Measurements from ENCODE around the gene KRT78.

Gene KRT78

DNA sequence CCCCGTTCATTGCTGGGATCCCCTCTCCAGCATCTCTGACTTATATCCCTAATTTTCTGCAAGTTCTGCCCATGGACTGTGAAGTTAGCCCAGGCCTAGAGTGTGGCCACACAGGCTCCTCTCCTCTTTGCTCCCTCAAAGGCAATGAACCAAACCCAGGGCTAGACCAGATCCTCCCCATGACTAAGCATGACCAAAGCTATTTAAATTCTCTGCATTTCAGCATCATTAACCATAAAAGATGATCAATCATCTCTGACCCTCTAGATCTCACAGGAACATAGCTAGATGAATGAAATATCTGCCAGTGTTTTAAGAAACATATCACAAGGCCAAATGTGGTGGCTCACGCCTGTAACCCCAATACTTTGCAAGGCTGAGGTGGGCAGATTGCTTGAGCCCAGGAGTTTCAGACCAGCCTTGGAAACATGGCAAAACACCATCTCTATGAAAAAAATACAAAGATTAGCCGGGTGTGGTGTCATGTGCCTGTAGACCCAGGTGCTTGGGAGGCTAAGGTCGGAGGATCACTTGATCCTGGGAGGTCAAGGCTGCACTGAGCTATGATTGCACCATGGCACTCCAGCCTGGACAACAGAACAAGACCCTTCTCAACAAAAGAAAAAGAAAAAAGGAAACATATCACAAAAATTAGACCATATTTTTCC lies 50.7 kb downstream of the KRT78 start:
- TF ChIP-seq GATA3 (IDR thresholded peaks at IDR 0.05; ENCODE audit: low read depth, low read length) = no peak
- no peak for TF ChIP-seq GATA2 (IDR thresholded peaks at IDR 0.05; ENCODE audit: low read depth, low read length)

DNA sequence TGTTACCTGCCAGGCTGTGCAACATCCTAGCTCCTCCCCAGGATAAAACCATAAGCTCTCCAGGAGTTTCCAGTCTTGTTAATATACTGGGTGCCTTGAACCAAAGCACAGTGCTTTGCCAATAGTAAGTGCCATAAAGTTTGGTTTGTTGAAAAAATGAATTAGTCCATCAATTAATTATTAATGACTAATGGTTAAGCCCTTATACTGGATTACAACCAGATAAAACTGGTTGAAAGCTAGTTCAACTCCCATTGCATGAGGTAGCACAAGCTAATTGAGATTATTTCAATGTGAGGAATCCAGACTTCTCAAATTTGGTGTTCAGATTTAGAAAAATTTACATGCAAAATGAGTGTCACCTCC lies 51.3 kb downstream of the KRT78 start:
- no peak for TF ChIP-seq GATA2 (IDR thresholded peaks at IDR 0.05; ENCODE audit: low read depth, low read length)
- TF ChIP-seq GATA3 (IDR thresholded peaks at IDR 0.05; ENCODE audit: low read depth, low read length) = no peak

DNA sequence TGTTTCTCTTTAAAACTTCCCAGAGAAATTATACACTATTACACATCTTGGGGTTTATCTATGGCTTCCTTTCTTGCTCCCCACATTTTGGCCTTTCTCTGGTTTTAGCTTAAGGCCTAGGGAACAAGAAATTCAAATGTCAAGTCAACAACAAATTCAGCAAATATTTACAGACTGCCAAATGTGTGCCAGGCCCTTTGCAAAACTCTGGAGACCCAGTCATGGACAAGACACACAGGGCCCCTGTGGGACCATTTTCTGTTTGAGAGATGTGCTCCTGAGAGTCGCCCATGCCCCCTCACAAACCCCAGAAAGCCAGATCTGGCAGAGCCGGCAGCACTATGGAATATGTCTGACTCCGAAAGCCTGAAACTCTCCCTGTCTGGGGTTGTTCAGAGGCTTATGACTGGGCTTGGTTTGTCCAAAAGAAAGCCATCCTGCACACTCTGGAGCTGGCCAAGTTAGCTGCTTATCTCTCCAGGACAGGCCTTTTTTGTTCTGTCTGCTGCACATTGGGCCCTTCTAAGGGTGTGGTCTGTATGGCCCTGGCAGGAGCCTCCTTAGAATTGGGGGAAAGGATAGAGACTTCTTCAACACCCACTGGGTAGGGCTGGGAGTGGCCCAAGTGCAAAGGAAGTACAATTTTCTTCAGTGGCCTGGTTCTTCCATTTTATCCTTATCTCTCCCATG lies 51.8 kb downstream of the KRT78 start:
- TF ChIP-seq GATA2 (IDR thresholded peaks at IDR 0.05; ENCODE audit: low read depth, low read length) (no peak), GATA3 (IDR thresholded peaks at IDR 0.05; ENCODE audit: low read depth, low read length) (no peak)

DNA sequence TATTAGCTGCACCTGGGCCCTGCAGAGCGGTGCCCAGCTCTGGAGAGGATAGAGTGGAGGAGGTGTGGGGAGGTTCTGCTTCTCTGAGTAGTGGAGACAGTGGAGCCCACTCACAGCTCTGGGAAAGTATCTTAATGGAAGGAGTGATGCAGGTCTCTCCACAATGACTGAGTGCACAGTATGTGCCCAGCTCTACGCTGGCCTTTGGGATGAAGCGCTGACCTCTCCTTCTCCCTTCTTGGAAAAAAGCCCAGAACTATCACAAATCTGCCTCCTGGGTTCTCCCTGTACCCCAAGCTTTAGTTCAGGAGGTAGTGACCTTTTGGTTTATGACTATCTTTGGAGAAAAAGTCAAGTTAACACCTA lies 52.4 kb downstream of the KRT78 start:
- TF ChIP-seq GATA2 (IDR thresholded peaks at IDR 0.05; ENCODE audit: low read depth, low read length) (no peak), GATA3 (IDR thresholded peaks at IDR 0.05; ENCODE audit: low read depth, low read length) (no peak)

DNA sequence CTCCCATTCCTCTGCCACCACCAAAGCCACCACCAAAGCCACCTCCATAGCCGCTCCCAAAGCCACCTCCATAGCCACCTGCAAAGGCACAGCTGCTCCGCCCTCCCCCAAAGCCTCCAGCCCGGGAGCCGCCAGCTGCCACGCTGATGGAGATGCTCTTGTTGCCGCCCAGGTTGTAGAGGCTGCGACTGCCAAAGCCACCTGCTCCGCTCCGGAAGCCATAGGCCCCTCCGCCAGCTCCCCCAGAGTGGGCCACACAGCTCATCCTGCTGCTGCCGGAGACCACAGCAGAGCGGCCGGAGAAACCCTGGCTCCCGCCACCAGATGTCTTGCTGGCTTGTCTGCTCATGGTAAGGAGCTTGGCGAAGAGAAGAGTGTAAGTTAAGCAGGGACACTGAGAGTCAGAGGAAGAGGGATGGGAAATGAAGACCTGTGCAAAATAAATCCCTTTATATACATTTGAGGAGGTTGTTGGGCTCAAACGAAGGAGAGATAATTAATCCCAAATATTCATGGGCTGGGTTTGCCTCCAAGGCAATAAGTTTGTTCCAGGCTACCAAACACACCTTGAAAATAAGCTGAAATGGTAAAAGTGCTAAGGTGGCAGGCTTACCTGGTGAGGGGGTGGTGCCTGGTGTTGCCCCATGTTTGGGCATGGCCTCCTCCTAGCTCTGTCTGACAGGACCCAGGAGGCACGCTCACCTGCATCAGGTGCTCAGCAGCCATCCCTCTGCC lies 52.9 kb downstream of the KRT78 start, which contains the start of gene KRT3:
Gene KRT3, minus strand, starts transcription at position 424 of the 735 bp plus-strand sequence. Its CDS starts 75 bp downstream, at position 349.
- TF ChIP-seq GATA3 (IDR thresholded peaks at IDR 0.05; ENCODE audit: low read depth, low read length) (no peak), GATA2 (IDR thresholded peaks at IDR 0.05; ENCODE audit: low read depth, low read length) (no peak)

DNA sequence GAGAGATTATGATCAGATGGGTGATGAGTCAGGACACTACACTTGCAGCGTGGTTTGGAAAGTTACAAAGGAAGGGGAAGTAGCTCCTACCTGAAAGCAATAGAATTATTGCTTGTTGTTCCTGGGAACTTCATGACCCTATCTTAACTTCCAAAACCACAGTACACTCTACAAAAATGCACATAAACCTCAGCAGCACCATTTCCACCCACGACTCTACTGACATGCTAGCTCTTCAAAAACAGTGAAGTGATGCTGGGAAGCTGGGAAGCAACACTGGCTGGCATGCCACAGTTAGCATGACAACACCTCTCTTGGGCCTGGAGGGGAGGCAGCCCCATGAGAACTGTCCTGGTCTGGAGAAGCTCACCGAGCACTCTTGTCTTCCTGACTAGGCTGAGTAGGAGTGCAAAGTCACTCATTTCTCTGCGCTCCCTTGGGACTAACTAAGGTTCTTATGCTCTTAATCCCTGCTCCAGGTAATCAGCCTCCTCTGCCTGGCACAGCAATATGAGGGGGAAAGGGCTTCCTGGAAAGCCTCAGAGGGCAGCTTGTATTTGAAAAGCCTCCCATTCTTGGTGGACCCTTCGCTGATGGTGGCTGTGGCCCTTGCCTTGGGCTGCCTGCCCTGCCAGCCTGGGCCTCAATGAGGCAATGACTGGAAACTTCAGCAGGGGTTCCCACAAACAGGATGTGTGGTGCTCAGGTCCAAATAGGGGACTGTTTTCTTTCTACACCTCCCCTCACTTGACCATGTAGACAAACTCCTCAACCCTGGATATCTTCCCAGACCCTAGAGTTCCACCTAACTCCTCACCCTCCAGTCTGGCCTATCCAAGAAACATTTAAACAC lies 54.1 kb downstream of the KRT78 start:
- TF ChIP-seq GATA2 (IDR thresholded peaks at IDR 0.05; ENCODE audit: low read depth, low read length) = no peak
- no peak for TF ChIP-seq GATA3 (IDR thresholded peaks at IDR 0.05; ENCODE audit: low read depth, low read length)

DNA sequence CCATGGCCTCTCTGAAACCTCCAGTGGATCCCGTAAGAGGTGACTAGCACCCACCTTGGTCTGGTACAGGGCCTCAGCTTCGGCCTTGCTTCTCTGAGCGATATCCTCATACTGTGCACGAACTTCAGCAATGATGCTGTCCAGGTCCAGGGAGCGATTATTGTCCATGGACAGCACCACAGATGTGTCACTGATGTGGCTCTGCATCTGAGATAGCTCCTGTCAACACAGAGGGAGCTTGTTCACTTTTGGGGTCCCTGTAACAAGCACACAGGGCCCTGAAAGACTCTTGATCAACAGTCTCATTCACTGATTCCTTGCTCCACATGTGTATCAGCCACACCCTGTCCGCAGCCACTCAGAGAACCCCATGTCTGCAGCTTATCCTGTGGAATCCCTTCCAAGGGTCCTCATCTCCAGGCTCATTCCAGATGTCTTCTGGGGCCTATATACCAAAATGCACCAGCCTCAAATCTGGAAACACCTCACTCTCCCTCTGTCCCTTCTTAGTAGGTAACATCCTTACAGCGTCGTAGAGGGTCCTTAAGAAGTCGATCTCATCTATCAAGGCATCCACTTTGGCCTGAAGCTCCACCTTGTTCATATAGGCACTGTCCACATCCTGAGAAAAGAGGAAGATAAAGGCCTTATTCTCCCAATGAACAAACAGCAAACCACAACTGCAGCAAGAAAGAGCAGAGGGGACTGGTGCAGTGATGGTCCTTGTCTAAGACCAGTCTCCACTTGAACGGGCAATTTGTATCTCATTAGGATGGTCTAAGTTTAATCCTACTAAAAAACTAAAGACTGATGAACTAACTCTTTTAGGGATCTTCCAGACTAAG lies 56.4 kb downstream of the KRT78 start:
- no peak for TF ChIP-seq GATA3 (IDR thresholded peaks at IDR 0.05; ENCODE audit: low read depth, low read length)
- no peak for TF ChIP-seq GATA2 (IDR thresholded peaks at IDR 0.05; ENCODE audit: low read depth, low read length)

DNA sequence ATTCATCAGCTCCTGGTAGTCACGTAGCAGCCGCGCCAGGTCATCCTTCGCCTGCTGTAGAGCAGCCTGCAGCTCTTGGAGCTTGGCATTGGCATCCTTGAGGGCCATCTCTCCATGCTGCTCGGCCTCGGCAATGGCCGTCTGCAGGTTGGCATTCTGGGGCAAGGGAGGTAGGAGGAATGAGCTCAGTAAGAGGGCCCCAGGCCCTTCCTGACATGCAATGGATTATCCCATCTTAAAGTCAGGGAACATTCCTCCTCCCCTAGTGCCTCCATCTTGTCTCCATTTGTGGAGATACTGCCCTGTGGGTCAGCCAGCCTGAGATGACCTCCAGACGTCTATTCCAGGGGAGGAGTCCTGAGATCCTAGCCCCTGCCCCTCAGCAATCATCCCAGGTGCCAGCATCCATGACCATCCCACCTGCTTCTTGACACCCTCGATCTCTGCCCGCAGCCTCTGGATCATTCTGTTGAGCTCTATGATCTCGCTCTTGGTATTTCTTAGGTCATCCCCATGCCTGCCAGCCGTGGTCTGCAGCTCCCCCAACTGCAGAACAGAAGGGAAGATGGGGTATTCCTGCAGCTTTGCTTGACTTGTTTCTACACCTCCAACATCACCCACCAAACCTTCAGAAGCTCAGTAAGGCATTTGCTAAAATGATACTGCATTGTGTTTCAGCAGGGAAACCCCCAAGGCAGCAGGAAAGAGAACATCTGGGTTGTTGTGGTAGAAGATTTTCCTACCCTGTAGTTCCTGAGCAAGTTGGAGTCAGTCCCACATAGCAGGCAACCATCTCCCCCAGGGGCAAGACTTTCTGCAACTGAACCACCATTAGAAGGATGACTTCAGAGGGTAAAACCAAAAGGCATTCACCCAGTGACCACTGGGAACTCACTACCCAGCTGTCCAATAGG lies 57.3 kb downstream of the KRT78 start:
- TF ChIP-seq GATA3 (IDR thresholded peaks at IDR 0.05; ENCODE audit: low read depth, low read length) (no peak), GATA2 (IDR thresholded peaks at IDR 0.05; ENCODE audit: low read depth, low read length) (no peak)

DNA sequence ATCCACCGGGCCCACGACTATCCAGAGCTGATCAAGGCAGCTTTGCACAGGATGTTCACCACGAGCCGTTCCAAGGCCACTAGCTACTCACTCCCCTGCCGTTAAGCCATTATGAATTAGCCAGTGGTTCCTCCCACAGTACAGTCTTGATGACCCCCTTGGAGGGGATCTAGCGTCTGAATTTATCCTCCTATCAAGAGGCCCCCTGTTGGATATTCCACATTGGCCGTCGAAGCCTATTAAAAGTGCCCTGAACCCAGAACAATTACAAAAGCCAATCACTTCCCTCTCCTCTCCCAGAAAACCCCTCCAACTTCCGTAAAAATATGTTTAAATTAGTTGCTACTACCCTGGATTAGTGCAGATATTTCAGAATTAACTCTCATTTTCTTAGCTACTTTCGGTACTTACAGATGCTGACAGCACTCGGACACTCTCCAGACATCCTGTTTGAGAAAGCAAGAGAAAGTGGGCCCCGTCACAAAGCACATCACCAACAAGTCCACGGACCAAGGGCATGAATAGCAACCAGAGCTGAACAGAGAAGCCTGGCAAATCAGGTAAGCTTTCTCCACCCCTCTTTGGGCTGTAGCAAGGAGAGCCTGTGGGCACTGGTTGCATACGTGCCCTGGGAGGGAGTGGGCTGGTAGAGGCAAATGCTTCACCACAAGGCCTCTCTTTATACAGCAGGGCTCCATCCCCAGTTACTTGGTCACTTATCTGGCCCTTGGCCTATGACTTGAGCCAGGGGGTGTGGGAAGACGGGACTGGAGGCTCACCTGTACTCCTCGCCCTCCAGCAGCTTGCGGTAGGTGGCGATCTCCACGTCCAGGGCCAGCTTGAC lies 58.1 kb downstream of the KRT78 start:
- TF ChIP-seq GATA3 (IDR thresholded peaks at IDR 0.05; ENCODE audit: low read depth, low read length) (no peak), GATA2 (IDR thresholded peaks at IDR 0.05; ENCODE audit: low read depth, low read length) (no peak)

DNA sequence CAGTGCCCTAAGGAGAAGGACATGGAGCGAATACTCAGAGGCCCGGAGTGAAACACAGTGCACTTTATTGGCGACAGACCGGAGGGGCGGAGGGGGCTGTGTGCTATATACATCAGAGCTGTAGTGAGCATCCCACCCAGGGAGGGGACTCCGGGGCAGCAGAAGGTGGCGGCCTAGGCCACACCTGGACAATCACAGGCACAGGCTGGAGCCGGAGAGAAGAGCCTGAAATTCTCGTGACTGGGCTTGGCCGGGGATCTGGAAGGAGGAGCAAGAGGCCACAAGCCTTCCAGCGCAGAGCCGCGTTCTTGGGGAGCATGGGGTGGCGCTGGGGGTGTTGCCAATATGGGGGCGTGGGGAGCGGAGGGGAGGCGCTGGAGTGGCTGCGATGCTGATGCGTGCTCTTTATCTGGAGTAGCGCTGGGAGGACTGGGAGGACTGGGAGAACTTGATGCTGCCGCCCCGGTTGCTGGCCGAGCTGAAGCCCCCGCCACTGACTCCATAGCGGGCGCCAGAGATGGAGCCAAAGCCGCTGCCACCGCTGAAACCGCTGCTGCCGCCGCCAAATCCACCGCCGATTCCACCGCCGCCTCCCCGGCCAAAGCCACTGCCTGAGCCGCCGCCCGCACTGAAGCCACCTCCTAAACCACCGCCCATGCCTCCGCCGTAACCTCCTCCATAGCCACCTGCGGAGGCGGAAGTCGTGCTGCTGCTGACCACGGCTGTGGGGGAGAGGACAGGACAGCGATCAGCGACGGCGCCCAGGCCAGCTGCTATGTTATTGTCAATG lies 59.0 kb downstream of the KRT78 start:
- TF ChIP-seq GATA2 (IDR thresholded peaks at IDR 0.05; ENCODE audit: low read depth, low read length) = no peak
- TF ChIP-seq GATA3 (IDR thresholded peaks at IDR 0.05; ENCODE audit: low read depth, low read length) = no peak

Measured in SH-SY5Y (cell line).